H1 (cell line): Measurements from ENCODE around the gene PIGH. TPM values are rescaled to one million over a fixed set of nuclear protein-coding genes. Genes with fewer than 3 reads are reported as not detected.

Experiments
- CTCF ChIA-PET: fragments of 300-600 bp; sonication (Branson Sonifier 250); formaldehyde crosslinking; loops from one replicate; lab custom pipeline; 2021; ENCODE audit not compliant: partially characterized antibody; lab: Charles Lee
- POLR2A ChIA-PET: fragments of 300-600 bp; sonication (Branson Sonifier 250); formaldehyde crosslinking; loops from one replicate; lab custom pipeline; 2021; ENCODE audit warnings: inconsistent platforms; ENCODE audit not compliant: partially characterized antibody; lab: Charles Lee
- DNase-seq, 2 experiments: peaks; one replicate each; pipeline versions ENCODE4 v3.0.0 to v3.0.0-alpha.2; 2010 to 2022; ENCODE audit warnings: low spot score in 2 of 2, low read depth in 1 of 2, mixed read lengths in 1 of 2
- FAIRE-seq: peaks from 2 replicates; lab custom pipeline; 2011; peaks lifted over from hg19 to GRCh38; lab: Jason Lieb, UNC
- H2AFZ ChIP-seq: 2 replicates; pipeline ENCODE4 v1.8.1; 2012; ENCODE audit warnings: low read length, inconsistent platforms
- H2AK5ac ChIP-seq: 2 replicates; pipeline ENCODE4 v1.6.1; 2013; ENCODE audit warnings: low read depth, low read length
- H2BK120ac ChIP-seq: replicated peaks from 2 replicates; pipeline ENCODE3; 2013; ENCODE audit warnings: low read depth, low read length, inconsistent platforms
- H2BK12ac ChIP-seq: 2 replicates; pipeline ENCODE4 v1.6.1; 2013; ENCODE audit warnings: low read depth, low read length
- H2BK15ac ChIP-seq: 2 replicates; pipeline ENCODE4 v1.6.1; 2013; ENCODE audit warnings: low read length
- H2BK20ac ChIP-seq: 2 replicates; pipeline ENCODE4 v1.6.1; 2013; ENCODE audit warnings: low read length
- H2BK5ac ChIP-seq: 2 replicates; pipeline ENCODE4 v1.6.1; 2013; ENCODE audit warnings: low read depth, low read length
- H3K14ac ChIP-seq: 2 replicates; pipeline ENCODE4 v1.6.1; 2013; ENCODE audit warnings: inconsistent platforms; ENCODE audit not compliant: insufficient read length
- H3K18ac ChIP-seq: 2 replicates; pipeline ENCODE4 v1.6.1; 2013; ENCODE audit warnings: low read length; ENCODE audit errors: extremely low read depth
- H3K23ac ChIP-seq: 2 replicates; pipeline ENCODE4 v1.6.1; 2013; ENCODE audit warnings: inconsistent platforms; ENCODE audit not compliant: insufficient read length
- H3K23me2 ChIP-seq: 2 replicates; pipeline ENCODE4 v1.6.1; 2013; ENCODE audit warnings: low read depth, low read length
- H3K27ac ChIP-seq: 2 replicates; pipeline ENCODE4 v1.6.1; 2011; ENCODE audit warnings: low read depth, low read length, inconsistent platforms
- H3K27me3 ChIP-seq, 4 experiments: replicated peaks in 1 of 4; 1 replicate in 1 of 4; 2 replicates in 3 of 4; pipeline versions ENCODE4 v1.6.1 to v1.8.1; 2011 to 2013; ENCODE audit warnings: low read length in 3 of 4, mild to moderate bottlenecking in 3 of 4, inconsistent platforms in 2 of 4, mixed read lengths in 2 of 4, moderate library complexity in 1 of 4; ENCODE audit not compliant: control insufficient read depth in 3 of 4, insufficient read depth in 3 of 4; ENCODE audit errors: extremely low read depth in 1 of 4
- H3K36me3 ChIP-seq, 4 experiments: 2 replicates each; pipeline versions ENCODE4 v1.6.1 to v1.8.1; 2011 to 2013; ENCODE audit warnings: mild to moderate bottlenecking in 4 of 4, low read length in 3 of 4, moderate library complexity in 2 of 4, control low read depth in 1 of 4, inconsistent platforms in 1 of 4; ENCODE audit not compliant: insufficient read depth in 4 of 4, control insufficient read depth in 2 of 4
- H3K4ac ChIP-seq: replicated peaks from 2 replicates; pipeline ENCODE3; 2013; ENCODE audit warnings: low read length, low read depth, mixed read lengths, inconsistent platforms; ENCODE audit not compliant: insufficient read length
- H3K4me1 ChIP-seq, 4 experiments: replicated peaks in 1 of 4; 1 replicate in 1 of 4; 2 replicates in 3 of 4; pipeline versions ENCODE4 v1.6.1 to v1.8.1; 2011 to 2013; ENCODE audit warnings: low read length in 3 of 4, inconsistent platforms in 2 of 4, mixed read lengths in 1 of 4; ENCODE audit not compliant: insufficient read depth in 4 of 4, control insufficient read depth in 3 of 4
- H3K4me2 ChIP-seq, 2 experiments: 2 replicates each; pipeline versions ENCODE4 v1.6.1 to v1.8.1; 2011 to 2013; ENCODE audit warnings: low read depth in 2 of 2, low read length in 2 of 2, control low read depth in 1 of 2, inconsistent platforms in 1 of 2, mild to moderate bottlenecking in 1 of 2; ENCODE audit not compliant: insufficient read depth in 1 of 2
- H3K4me3 ChIP-seq, 4 experiments: fragments of 200-600, 300-600 bp in 1 of 4; sonication (generic), shearing (Covaris generic), sonication (Bioruptor Twin) in 1 of 4; 2 replicates each; pipeline versions ENCODE4 v1.5.1 to v1.8.1; 2011 to 2016; ENCODE audit warnings: low read length in 4 of 4, low read depth in 3 of 4, control low read depth in 2 of 4, inconsistent platforms in 2 of 4, mild to moderate bottlenecking in 2 of 4, mixed read lengths in 1 of 4, moderate library complexity in 1 of 4; ENCODE audit not compliant: insufficient read depth in 2 of 4; ENCODE audit errors: extremely low read depth in 1 of 4
- H3K56ac ChIP-seq: replicated peaks from 2 replicates; pipeline ENCODE3; 2013; ENCODE audit warnings: low read depth, mild to moderate bottlenecking, mixed read lengths, low read length, inconsistent platforms; ENCODE audit not compliant: insufficient read length
- H3K79me1 ChIP-seq: 2 replicates; pipeline ENCODE4 v1.6.1; 2013; ENCODE audit warnings: low read depth, low read length, control low read depth
- H3K79me2 ChIP-seq, 2 experiments: 2 replicates each; pipeline versions ENCODE4 v1.6.1 to v1.8.1; 2012 to 2013; ENCODE audit warnings: low read length in 2 of 2, mild to moderate bottlenecking in 2 of 2, inconsistent platforms in 1 of 2; ENCODE audit not compliant: insufficient read depth in 2 of 2, control insufficient read depth in 1 of 2
- H3K9ac ChIP-seq, 4 experiments: replicated peaks in 1 of 4; 1 replicate in 1 of 4; 2 replicates in 3 of 4; pipeline versions ENCODE4 v1.6.1 to v1.8.1; 2011 to 2013; ENCODE audit warnings: low read depth in 3 of 4, low read length in 3 of 4, control low read depth in 2 of 4, mild to moderate bottlenecking in 2 of 4, moderate library complexity in 2 of 4, inconsistent platforms in 1 of 4; ENCODE audit errors: extremely low read depth in 1 of 4
- H3K9me3 ChIP-seq, 2 experiments: 2 replicates each; pipeline versions ENCODE4 v1.6.1 to v1.8.1; 2012 to 2013; ENCODE audit warnings: mild to moderate bottlenecking in 2 of 2, moderate library complexity in 2 of 2, control low read depth in 1 of 2, inconsistent platforms in 1 of 2, low read depth in 1 of 2, low read length in 1 of 2, mixed read lengths in 1 of 2; ENCODE audit not compliant: insufficient read depth in 2 of 2
- H4K20me1 ChIP-seq, 2 experiments: replicated peaks in 1 of 2; 2 replicates each; pipeline versions ENCODE3 to v1.8.1; 2011 to 2013; ENCODE audit warnings: inconsistent platforms in 2 of 2, low read length in 2 of 2, mild to moderate bottlenecking in 1 of 2; ENCODE audit not compliant: insufficient read depth in 2 of 2, control insufficient read depth in 1 of 2
- H4K5ac ChIP-seq: 2 replicates; pipeline ENCODE4 v1.6.1; 2013; ENCODE audit warnings: low read length, low read depth, mixed read lengths, inconsistent platforms; ENCODE audit not compliant: insufficient read length
- H4K8ac ChIP-seq: 2 replicates; pipeline ENCODE4 v1.8.0; 2013; ENCODE audit warnings: mild to moderate bottlenecking, moderate library complexity, low read length, inconsistent platforms; ENCODE audit not compliant: insufficient read depth; ENCODE audit errors: extremely low read depth
- H4K91ac ChIP-seq: replicated peaks from 2 replicates; pipeline ENCODE3; 2013; ENCODE audit warnings: low read length, mixed read lengths, inconsistent platforms; ENCODE audit not compliant: insufficient read length
- RFX5 ChIP-seq: IDR thresholded peaks from 2 replicates; pipeline ENCODE4 v1.6.1; 2011; ENCODE audit warnings: low read depth, low read length, improper control_type of control experiment, borderline replicate concordance
- WGBS, 2 experiments: shearing (Covaris generic) in 1 of 2; methylation state at CpG; one replicate each; pipeline versions ENCODE4 v1.1.6 to v1.1.7; 2013 to 2015; ENCODE audit warnings: low lambda C conversion rate in 2 of 2, mixed read lengths in 2 of 2, inconsistent platforms in 1 of 2, low coverage in 1 of 2, missing lambda C conversion rate in 1 of 2; ENCODE audit not compliant: insufficient replicate concordance in 2 of 2, insufficient coverage in 1 of 2, insufficient read length in 1 of 2; ENCODE audit errors: extremely low coverage in 1 of 2, missing lambda C conversion rate in 1 of 2; 5-methylcytosine and 5-hydroxymethylcytosine counted together
- polyA plus RNA-seq, 7 experiments: library from polyadenylated mRNA; depleted of rRNA in 3 of 7; stranded (reverse) in 5 of 7; unstranded in 2 of 7; fragments of >200 nt in 5 of 7; fragments of 200-250 nt in 2 of 7; gene quantifications; 1 replicate in 5 of 7; 2 replicates in 1 of 7; 4 replicates in 1 of 7; pipeline versions ENCODE4 v1.2.1 to v1.2.3, GENCODE V29; 2011 to 2013; ENCODE audit warnings: missing spikeins in 2 of 7, mixed read lengths in 2 of 7
- total RNA-seq: library from RNA; stranded (reverse); fragmentation: NEBNext Ultra II Directional; extraction: Animal tissue kit (Norgen Biotek cat#: 25700); gene quantifications from 2 replicates; pipeline ENCODE4 v1.2.1, GENCODE V29; 2021
- TF ChIP-seq, protein P1 (sequence below): IDR thresholded peaks from 2 replicates; pipeline ENCODE4 v1.6.1; 2012; ENCODE audit warnings: inconsistent platforms

PIGH gene
- total and polyA plus RNA-seq, 2 of the 8 experiments (the other 6 are each of a cell fraction or from before 2014, with no cell fraction given): 7.2 to 8.6 TPM

DNA sequence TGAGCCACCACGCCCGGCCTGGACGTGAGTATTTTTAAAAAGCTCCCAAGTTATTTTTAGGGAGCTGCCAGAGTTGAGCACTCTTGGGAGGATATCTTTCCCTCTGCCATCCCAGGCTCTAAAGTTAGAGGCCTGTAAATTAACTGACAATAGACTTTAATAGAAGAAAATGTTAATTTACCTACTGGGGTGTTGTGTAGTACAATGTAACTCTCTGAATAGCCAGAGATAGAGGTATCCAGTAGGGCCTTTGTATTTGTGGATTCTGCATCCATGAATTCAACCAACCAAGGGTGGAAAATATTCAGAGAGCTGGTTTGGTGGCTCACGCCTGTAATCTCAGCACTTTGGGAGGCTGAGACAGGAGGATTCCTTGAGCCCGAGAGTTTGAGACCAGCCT lies 7.6 kb upstream of the PIGH start:
- Histone ChIP-seq H3K79me2 (no peaks in the 10 kb centered on the region), H4K91ac (no peak overlapping the region), H3K4ac (no peak overlapping the region), H2BK20ac (no peak overlapping the region), H3K18ac (no peak overlapping the region), H2AK5ac (no peak overlapping the region), H2BK120ac (no peak overlapping the region), H3K23me2 (no peaks in the 10 kb centered on the region), H2AFZ (no peak overlapping the region), H3K27me3 (peaks cover 22 to 85% (median 68%) of the 10 kb centered on the region in 4 experiments), H2BK12ac (no peak overlapping the region), H3K4me2 (no peak overlapping the region), H2BK5ac (no peak overlapping the region), H2BK15ac (no peak overlapping the region), H3K36me3 (no peaks in the 10 kb centered on the region), H3K56ac (no peak overlapping the region), H3K9ac (no peak overlapping the region), H3K14ac (no peak overlapping the region), H3K27ac (no peak overlapping the region), H3K79me1 (no peaks in the 10 kb centered on the region), H4K20me1 (no peaks in the 10 kb centered on the region), H3K4me3 (no peak overlapping the region), H4K8ac (no peak overlapping the region), H3K9me3 (no peaks in the 10 kb centered on the region), H4K5ac (no peak overlapping the region), H3K23ac (no peak overlapping the region), H3K4me1 (peaks cover 0 to 8% (median 2%) of the 10 kb centered on the region in 4 experiments; a peak in 4 of 7 replicates)
- ChIA-PET POLR2A (interaction anchor here (1.0 kb wide), 1 partner anchor 12 kb away, joined by 4 read pairs; the partner anchor contains the start of gene ARG2), CTCF (interaction anchor here (1.1 to 3.5 kb wide), 4 partner anchors 11 to 81 kb away, joined by 3 to 19 read pairs (median 4); partner anchors contain the start of gene ARG2)
- DNase-seq (no peak), FAIRE-seq (no peak)
- WGBS, 2 experiments: 70% methylated on average over 5 of the region's 5 CpGs; no CpG with 5 or more reads in 1 of the 2 experiments
- TF ChIP-seq RFX5: no peak
- TF ChIP-seq, protein P1, sequence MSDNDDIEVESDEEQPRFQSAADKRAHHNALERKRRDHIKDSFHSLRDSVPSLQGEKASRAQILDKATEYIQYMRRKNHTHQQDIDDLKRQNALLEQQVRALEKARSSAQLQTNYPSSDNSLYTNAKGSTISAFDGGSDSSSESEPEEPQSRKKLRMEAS: no peak
